Activated T-cell treated with anti-CD3 and anti-CD28 coated beads for 24 hours (primary cell): ENCODE measurements around the gene SPIN2A.
"Not testable (repeated sequence)": the region's sequence is repeated elsewhere in the genome, so short reads cannot be mapped to it uniquely, and the experiment has no call there.

ENCODE experiments used
- DNase-seq: peaks from one replicate; pipeline ENCODE4 v3.0.0-alpha.2; 2020; ENCODE audit warnings: low read depth

SPIN2A gene

GRCh38 chrX:57137073-57137472 lies at the start of gene SPIN2A:
Gene SPIN2A, minus strand, starts transcription at chrX:57137397. Its CDS starts 800 bp downstream, at chrX:57136597.
- DNase-seq: not testable (repeated sequence)

GRCh38 chrX:57178605-57179004 lies 41.4 kb upstream of the SPIN2A start:
- DNase-seq: no peak

- DNase-seq: no peak
Observed at GRCh38 chrX:57177070-57177469, 39.9 kb upstream of the SPIN2A start.

GRCh38 chrX:57172544-57172943 lies 35.3 kb upstream of the SPIN2A start:
- DNase-seq: no peak

GRCh38 chrX:57156397-57157049 lies 19.3 kb upstream of the SPIN2A start:
- no peak for DNase-seq

GRCh38 chrX:57155171-57155570 lies 18.0 kb upstream of the SPIN2A start:
- no peak for DNase-seq

GRCh38 chrX:57152222-57152621 lies 15.0 kb upstream of the SPIN2A start:
- DNase-seq: not testable (repeated sequence)

GRCh38 chrX:57138674-57139073 lies 1.5 kb upstream of the SPIN2A start:
- DNase-seq: no peak

DNA sequence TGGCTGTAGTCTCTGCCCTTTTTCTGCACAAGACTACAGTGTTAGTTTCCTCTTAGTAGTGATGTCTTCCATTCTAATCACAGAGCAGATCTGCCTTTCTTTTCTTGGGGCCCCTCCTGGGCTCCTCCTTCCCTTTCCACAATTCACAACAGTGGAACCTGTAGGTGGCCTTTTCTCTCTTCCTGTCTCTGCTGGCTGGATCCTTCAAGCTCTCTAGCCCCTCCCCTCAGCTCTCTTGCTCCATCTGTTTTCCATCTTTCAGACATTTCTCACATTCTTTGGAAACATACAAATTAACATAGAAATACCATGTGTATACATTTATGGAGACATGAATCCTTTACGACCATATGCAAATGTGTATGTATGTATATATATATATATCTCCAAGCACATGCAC lies 304 bp upstream of the SPIN2A start:
- DNase-seq: no peak

DNA sequence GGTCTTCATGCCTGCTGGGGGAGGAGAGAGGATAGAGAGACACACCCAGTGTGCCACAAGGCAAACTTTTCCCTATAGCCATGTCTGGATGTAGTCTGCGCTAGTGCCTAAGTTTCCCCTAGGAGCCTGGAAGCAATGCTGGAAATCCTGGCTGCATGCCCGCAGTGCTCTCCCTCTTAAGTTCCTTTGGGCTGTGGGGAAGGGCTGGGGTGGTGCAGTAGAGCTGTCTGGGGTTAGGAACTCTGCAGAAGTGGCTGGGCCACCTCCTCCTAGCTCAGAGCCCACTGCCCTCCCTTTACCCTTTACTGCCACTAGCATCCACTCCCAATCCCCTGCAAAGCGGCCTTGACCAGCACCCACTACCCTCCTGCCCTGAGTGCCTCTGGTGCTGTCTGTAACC lies 608 bp downstream of the SPIN2A start:
- not testable (repeated sequence) for DNase-seq

- DNase-seq: no peak
Observed at GRCh38 chrX:57135287-57135686, 1.9 kb downstream of the SPIN2A start.

- DNase-seq: no peak
Observed at GRCh38 chrX:57134702-57135101, 2.5 kb downstream of the SPIN2A start.

DNA sequence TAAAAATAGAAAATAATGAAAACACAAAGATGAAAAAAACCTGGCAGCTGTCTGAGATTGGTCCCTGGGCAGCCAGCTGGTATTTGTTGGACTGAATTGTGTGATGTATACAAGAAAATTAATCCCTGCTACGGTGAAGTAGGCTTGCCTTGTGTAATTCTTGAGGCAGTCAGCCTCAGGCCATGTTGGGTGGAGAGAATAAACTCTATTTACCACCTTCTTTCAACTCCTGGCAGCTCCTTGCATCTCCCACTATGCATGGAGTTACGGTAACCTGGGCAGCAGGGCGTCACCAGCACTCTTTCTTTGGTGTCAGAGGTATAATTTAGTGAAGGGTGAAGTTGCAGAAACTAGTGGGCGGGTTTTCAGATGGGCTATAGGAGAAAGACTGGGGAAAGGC lies 3.5 kb downstream of the SPIN2A start:
- DNase-seq: no peak

GRCh38 chrX:57133284-57133683 lies 3.9 kb downstream of the SPIN2A start:
- not testable (repeated sequence) for DNase-seq

GRCh38 chrX:57132046-57132445 lies 5.2 kb downstream of the SPIN2A start:
- no peak for DNase-seq

DNA sequence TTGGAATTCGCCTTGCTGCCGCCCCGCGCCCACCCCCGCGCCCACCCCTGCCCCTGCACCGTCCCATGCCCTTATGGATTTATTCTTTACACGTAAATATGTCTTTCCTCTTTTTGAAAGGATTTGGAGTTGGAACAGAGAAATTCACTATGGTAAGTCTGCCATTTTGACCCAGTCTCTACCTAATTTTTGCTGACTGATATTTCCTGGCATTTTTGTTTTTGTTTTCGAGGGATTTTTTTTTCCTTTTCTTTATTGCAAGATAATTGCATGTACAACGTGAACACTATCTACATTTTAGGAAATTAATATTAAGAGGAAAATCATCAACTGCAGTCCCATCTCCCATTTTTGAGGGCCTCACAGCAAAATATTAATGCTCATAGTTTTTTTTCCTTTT lies 15.4 kb downstream of the SPIN2A start:
- no peak for DNase-seq

DNA sequence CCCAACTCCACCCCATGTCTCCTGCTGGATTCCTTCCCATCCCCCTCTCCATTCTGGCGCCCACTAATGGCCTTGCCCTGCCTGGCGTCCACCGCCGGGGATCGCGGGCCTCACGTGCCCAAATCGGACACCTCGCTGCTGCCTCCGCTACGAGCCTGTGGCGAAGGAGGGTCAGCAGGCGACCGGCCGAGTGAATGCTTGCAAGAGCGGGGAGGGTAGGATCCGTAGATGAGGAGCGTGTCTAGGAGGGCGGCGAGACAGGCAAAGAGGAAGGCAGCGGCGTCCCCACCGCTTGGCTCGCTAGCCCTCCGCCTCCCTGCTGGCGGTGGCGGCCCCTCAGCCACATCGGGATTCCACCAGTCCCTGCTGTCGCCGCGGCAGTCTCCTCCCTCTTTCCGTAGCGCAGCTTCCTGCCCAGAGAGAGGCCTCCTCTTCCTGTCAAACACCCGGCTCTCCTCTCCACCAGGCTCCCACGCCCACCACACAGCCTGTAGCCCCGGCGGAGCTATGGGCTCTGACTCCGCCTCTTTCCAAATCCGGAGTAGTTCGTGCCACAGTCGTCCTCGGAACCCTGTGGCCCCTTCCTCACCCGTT lies 15.9 kb downstream of the SPIN2A start, which contains the start of gene SPIN2B:
TSS of gene SPIN2B (minus strand) at position 387 of the 594 bp plus-strand sequence.
- peak; percentile 76 for DNase-seq

- not testable (repeated sequence) for DNase-seq
Observed at GRCh38 chrX:57120619-57121161, 16.5 kb downstream of the SPIN2A start.

DNA sequence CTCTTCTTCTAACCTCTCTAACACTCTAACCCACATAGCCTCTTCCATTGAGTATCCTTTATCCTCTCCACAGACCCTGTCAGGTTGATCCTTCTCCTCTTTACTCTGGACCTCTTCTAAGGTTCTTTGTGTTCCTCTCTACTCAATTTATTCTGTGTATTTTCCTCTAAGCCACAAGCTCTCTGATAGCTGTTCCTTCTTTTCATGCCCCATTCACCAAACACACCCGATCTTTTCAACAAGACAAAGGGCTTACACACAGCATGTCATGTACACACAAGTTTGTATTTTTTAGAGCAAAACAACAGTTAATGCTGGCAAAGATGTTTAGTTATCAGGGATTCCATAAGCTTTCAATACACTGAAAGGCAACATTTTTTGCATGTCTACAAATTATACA lies 17.8 kb downstream of the SPIN2A start:
- DNase-seq: no peak

DNA sequence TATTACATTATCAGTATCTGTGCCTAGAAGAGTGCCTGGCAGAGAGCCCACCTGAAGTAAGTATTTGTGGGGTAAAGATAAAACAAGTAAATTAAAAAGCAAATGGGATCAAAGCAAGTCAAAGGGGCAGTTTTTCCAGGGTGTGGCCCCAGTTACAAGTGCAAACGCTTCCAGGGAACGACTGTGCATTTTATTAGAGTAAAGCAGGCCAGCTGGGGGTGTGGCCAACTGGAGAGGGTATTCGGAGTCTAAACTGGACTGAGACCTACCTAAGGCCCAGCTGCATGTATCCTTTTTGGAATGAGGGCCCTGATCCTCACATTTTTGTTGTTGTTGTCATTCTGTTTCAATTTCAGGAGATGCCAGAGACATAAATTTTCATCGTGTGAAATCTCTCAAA lies 19.6 kb downstream of the SPIN2A start:
- DNase-seq: not testable (repeated sequence)

DNA sequence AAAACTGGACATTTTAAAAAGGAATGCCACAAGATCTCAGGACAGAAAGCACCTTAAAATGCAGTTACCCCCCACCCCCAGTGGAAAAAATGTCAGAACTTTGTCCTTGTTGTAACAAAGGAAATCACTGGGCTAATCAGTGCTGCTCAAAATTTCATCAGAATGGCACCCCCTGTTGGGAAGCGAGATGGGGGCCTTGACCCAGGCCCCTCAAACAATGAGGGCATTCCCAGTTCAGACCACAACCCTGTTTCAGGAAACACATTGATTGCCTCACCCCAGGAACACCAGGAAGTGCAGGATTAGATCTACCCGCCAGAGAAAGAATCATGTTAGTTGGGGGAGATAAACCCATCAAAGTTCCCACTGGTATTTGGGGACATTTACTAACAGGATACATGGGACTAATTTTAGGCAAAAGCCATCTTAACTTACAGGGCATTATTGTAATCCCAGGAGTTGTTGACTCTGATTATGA lies 32.2 kb downstream of the SPIN2A start:
- no peak for DNase-seq

- DNase-seq: no peak
Observed at GRCh38 chrX:57104406-57104805, 32.8 kb downstream of the SPIN2A start.

- no peak for DNase-seq
Observed at GRCh38 chrX:57103489-57103888, 33.7 kb downstream of the SPIN2A start.
